ENCODE results near the gene ZBTB43.

DNA sequence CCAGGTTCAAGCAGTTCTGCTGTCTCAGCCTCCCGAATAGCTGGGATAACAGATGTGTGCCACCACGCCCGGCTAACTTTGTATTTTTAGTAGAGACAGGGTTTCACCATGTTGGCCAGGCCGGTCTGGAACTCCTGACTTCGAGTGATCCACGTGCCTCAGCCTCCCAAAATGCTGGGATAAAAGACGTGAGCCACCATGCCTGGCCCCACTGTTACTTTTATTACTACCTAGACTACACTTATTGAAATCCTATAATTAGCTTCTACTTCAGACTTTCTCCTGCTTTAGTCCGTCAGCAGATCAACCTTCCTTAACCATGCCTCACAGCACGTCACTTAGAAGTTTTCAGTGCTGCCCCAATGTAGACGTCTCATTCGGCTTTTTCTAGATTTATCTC lies 8.2 kb downstream of the ZBTB43 start:
- TF ChIP-seq, protein P1, sequence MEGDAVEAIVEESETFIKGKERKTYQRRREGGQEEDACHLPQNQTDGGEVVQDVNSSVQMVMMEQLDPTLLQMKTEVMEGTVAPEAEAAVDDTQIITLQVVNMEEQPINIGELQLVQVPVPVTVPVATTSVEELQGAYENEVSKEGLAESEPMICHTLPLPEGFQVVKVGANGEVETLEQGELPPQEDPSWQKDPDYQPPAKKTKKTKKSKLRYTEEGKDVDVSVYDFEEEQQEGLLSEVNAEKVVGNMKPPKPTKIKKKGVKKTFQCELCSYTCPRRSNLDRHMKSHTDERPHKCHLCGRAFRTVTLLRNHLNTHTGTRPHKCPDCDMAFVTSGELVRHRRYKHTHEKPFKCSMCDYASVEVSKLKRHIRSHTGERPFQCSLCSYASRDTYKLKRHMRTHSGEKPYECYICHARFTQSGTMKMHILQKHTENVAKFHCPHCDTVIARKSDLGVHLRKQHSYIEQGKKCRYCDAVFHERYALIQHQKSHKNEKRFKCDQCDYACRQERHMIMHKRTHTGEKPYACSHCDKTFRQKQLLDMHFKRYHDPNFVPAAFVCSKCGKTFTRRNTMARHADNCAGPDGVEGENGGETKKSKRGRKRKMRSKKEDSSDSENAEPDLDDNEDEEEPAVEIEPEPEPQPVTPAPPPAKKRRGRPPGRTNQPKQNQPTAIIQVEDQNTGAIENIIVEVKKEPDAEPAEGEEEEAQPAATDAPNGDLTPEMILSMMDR (conservative IDR thresholded peaks at IDR 0.05; ENCODE audit: low read depth, low read length): no peak
- no peak for TF ChIP-seq RAD21 (IDR thresholded peaks at IDR 0.05; ENCODE audit: low read length)

Measured in IMR-90 (cell line).